DOHH2 (cell line): ENCODE measurements around the gene RNF187.

Experiments
- H3F3A ChIP-seq: fragments of 200-600 bp; sonication (generic), shearing (Covaris generic); 2 replicates; pipeline ENCODE4 v1.6.0; 2016; ENCODE audit warnings: antibody characterized with exemption, mild to moderate bottlenecking; ENCODE audit not compliant: control insufficient read depth, insufficient read depth
- H3K27ac ChIP-seq: fragments of 200-600 bp; sonication (generic); 2 replicates; pipeline ENCODE4 v1.5.1; 2014; ENCODE audit warnings: low read depth, mild to moderate bottlenecking, low read length, moderate library complexity
- H3K27me3 ChIP-seq: fragments of 200-600 bp; sonication (generic); 2 replicates; pipeline ENCODE4 v1.6.1; 2014; ENCODE audit warnings: mild to moderate bottlenecking, low read length, mixed read lengths; ENCODE audit not compliant: control insufficient read depth
- H3K36me3 ChIP-seq: fragments of 200-600 bp; sonication (generic); 2 replicates; pipeline ENCODE4 v1.6.1; 2014; ENCODE audit warnings: mild to moderate bottlenecking, low read length, moderate library complexity, mixed read lengths; ENCODE audit not compliant: control insufficient read depth
- H3K4me1 ChIP-seq: fragments of 200-600 bp; sonication (generic); 2 replicates; pipeline ENCODE4 v1.6.1; 2014; ENCODE audit warnings: mild to moderate bottlenecking, low read length, mixed read lengths; ENCODE audit not compliant: control insufficient read depth
- H3K4me2 ChIP-seq: fragments of 200-600 bp; sonication (generic); 2 replicates; pipeline ENCODE4 v1.6.0; 2014; ENCODE audit warnings: mild to moderate bottlenecking, low read length, moderate library complexity
- H3K4me3 ChIP-seq: fragments of 200-600 bp; sonication (generic); 2 replicates; pipeline ENCODE4 v1.5.1; 2014; ENCODE audit warnings: mild to moderate bottlenecking, low read length, mixed read lengths
- H3K79me2 ChIP-seq: fragments of 200-600 bp; sonication (generic); 2 replicates; pipeline ENCODE4 v1.6.1; 2014; ENCODE audit warnings: mild to moderate bottlenecking, low read length, mixed read lengths; ENCODE audit not compliant: control insufficient read depth
- H3K9me2 ChIP-seq: fragments of 200-600 bp; sonication (generic); replicated peaks from 2 replicates; pipeline ENCODE4 v1.6.1; 2014; ENCODE audit warnings: mild to moderate bottlenecking, low read length, mixed read lengths; ENCODE audit not compliant: control insufficient read depth
- H3K9me3 ChIP-seq: fragments of 200-600 bp; sonication (generic); 2 replicates; pipeline ENCODE4 v1.6.1; 2014; ENCODE audit warnings: antibody characterized with exemption, low read length, mixed read lengths; ENCODE audit not compliant: control insufficient read depth, insufficient read depth
- H4K20me1 ChIP-seq: fragments of 200-600 bp; sonication (generic); 2 replicates; pipeline ENCODE4 v1.6.0; 2014; ENCODE audit warnings: low read depth, mild to moderate bottlenecking, antibody characterized with exemption, low read length, moderate library complexity; ENCODE audit not compliant: control insufficient read depth, insufficient read depth
- CTCF ChIP-seq: fragments of 200-600 bp; sonication (generic); IDR thresholded peaks from one replicate; pipeline ENCODE4 v1.5.1; 2014; ENCODE audit warnings: antibody characterized with exemption, mild to moderate bottlenecking, low read depth, low read length; ENCODE audit not compliant: poor library complexity, severe bottlenecking
- EZH2phosphoT487 ChIP-seq: fragments of 200-600 bp; sonication (generic); IDR thresholded peaks from 2 replicates; pipeline ENCODE4 v1.6.1; 2017; ENCODE audit warnings: borderline replicate concordance, mild to moderate bottlenecking, antibody characterized with exemption, low read length, moderate library complexity, mixed read lengths

The RNF187 gene

GRCh38 chr1:228474507-228474906 lies 12.7 kb upstream of the RNF187 start:
- Histone ChIP-seq H3F3A (no peaks in the 10 kb centered on the region), H3K79me2 (no peaks in the 10 kb centered on the region), H3K9me3 (no peaks in the 10 kb centered on the region), H3K36me3 (no peaks in the 10 kb centered on the region), H3K4me1 (peaks cover 12% of the 10 kb centered on the region), H3K27ac (no peak overlapping the region), H3K27me3 (no peaks in the 10 kb centered on the region), H3K4me2 (no peak overlapping the region), H3K4me3 (no peak overlapping the region), H3K9me2 (no peaks in the 10 kb centered on the region), H4K20me1 (no peaks in the 10 kb centered on the region)
- TF ChIP-seq CTCF (no peak), EZH2phosphoT487 (no peak)

- Histone ChIP-seq H3K9me2 (no peaks in the 10 kb centered on the region), H3K4me3 (no peak overlapping the region), H3K36me3 (no peaks in the 10 kb centered on the region), H3K27ac (no peak overlapping the region), H3K9me3 (no peaks in the 10 kb centered on the region), H3K4me1 (peaks cover 13% of the 10 kb centered on the region), H3K4me2 (no peak overlapping the region), H3F3A (no peaks in the 10 kb centered on the region), H3K79me2 (no peaks in the 10 kb centered on the region), H4K20me1 (no peaks in the 10 kb centered on the region), H3K27me3 (no peaks in the 10 kb centered on the region)
- no peak for TF ChIP-seq EZH2phosphoT487
- no peak for TF ChIP-seq CTCF
Measured at GRCh38 chr1:228475812-228476211, 11.4 kb upstream of the RNF187 start.

GRCh38 chr1:228477263-228477662 lies 9.9 kb upstream of the RNF187 start:
- Histone ChIP-seq H3K27me3 (no peaks in the 10 kb centered on the region), H3K9me2 (no peaks in the 10 kb centered on the region), H3K4me1 (peaks cover 13% of the 10 kb centered on the region), H4K20me1 (no peaks in the 10 kb centered on the region), H3K36me3 (no peaks in the 10 kb centered on the region), H3F3A (no peaks in the 10 kb centered on the region), H3K4me2 (no peak overlapping the region), H3K27ac (no peak overlapping the region), H3K4me3 (no peak overlapping the region), H3K79me2 (no peaks in the 10 kb centered on the region), H3K9me3 (no peaks in the 10 kb centered on the region)
- TF ChIP-seq CTCF (no peak), EZH2phosphoT487 (no peak)

- H3K4me2 ChIP-seq = no peak overlapping the region
- no peaks in the 10 kb centered on the region for H3K36me3 ChIP-seq
- H3K4me1 ChIP-seq = peaks cover 13% of the 10 kb centered on the region
Measured at GRCh38 chr1:228478326-228478725, 8.9 kb upstream of the RNF187 start.

More at GRCh38 chr1:228478326-228478725, 8.9 kb upstream of the RNF187 start:
- Histone ChIP-seq H3K27me3 (no peaks in the 10 kb centered on the region), H3K9me3 (no peaks in the 10 kb centered on the region), H4K20me1 (no peaks in the 10 kb centered on the region), H3K4me3 (no peak overlapping the region), H3K79me2 (no peaks in the 10 kb centered on the region), H3F3A (no peaks in the 10 kb centered on the region), H3K27ac (no peak overlapping the region), H3K9me2 (no peaks in the 10 kb centered on the region)
- TF ChIP-seq CTCF = no peak
- no peak for TF ChIP-seq EZH2phosphoT487
